ELF-1 (cell line): Measurements from ENCODE around the gene ITGA2.
"Not testable (repeated sequence)": the region's sequence is repeated elsewhere in the genome, so short reads cannot be mapped to it uniquely, and the experiment has no call there.

ENCODE experiments used
- DNase-seq: peaks from one replicate; pipeline ENCODE4 v3.0.0-alpha.2; 2016; ENCODE audit warnings: low read depth, low spot score

The ITGA2 gene

DNA sequence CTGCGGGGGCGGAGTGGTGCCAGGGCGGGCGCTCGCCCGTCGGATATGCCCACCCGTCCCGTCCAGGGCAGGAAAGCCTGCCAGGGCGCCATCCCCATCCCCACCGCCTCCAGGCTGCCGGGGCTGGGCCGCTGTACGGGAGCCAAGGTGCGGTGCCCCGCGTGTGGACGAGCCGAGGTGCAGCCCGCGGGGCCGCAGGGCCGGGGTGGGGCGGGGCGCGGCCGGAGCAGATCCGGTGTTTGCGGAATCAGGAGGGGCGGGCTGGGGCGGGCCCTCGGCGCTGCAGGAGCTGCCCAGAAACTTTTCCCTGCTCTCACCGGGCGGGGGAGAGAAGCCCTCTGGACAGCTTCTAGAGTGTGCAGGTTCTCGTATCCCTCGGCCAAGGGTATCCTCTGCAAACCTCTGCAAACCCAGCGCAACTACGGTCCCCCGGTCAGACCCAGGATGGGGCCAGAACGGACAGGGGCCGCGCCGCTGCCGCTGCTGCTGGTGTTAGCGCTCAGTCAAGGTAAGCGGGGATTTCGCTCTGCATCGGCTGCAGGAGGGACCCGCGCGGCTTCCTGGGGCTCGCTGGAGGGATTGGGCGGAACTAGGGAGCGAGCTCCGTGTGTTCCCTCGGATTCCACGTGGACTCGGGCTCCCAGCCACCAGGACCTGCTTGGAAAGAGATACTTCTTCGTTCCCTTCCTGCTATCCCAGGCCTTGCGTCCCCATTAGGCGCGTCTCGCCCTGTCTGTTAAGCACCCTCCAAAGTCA is at the start of gene ITGA2:
Gene ITGA2 (plus strand): TSS at position 328 of the 756 bp plus-strand sequence. CDS start 117 bp downstream, at position 445.
- DNase-seq: peak; percentile 50

DNA sequence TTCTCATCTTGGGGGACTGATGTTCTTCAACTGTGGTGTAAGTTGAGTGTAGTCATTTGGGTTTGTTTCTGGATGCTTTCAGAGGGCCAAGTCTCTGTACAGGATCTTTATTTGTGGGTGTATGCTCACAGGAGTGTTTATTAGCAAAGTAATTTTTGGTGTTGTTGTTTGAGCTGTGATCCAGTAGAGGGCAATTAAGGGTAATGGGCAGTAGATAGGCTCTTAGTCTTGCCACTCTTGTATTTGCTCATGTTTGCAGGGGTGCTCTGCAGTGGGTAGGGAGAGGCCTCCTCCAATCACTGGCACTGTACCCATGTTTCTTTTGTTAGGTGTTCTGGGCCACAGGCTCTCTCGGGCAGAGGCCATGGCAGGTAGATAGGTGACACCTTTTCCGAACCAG is 45.9 kb upstream of the ITGA2 start:
- DNase-seq: no peak

DNA sequence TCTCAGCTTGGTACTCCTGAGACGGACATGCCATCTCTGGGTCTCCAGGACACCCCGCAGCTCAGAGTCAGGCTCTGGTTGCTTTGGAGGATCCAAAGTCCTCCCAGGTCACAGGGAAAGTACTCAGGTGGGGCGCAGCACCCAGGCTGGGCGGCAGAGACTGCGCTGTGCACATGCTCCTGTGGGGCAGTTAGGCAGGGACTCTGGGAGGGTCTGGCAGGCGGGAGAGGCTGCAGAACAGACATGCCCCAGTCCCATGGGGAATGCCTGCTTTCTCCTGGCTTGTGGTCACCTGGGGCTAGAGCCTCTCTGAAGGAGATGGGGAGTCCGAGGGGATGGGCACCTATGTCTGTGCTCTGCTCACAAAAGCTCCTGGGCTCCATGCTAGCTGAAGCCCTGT is 45.3 kb upstream of the ITGA2 start:
- DNase-seq: no peak

DNA sequence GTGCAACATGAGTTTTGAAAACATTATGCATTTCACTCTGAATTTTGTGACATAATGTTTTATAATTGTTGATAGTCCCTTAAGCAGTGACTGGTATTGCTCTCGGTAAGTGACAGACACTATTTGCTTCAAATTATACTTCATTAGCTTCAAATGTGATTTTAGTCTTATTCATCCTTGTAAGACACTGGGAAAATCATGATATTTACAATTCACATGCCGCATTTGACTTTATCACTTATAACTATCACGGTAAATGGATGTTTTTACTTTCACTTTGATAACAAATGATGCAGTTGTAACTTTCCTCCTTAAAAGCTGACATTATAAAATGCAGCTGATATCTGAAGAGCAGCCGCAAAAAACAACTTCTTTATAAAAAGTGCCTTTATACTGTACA is 44.1 kb upstream of the ITGA2 start:
- no peak for DNase-seq

DNA sequence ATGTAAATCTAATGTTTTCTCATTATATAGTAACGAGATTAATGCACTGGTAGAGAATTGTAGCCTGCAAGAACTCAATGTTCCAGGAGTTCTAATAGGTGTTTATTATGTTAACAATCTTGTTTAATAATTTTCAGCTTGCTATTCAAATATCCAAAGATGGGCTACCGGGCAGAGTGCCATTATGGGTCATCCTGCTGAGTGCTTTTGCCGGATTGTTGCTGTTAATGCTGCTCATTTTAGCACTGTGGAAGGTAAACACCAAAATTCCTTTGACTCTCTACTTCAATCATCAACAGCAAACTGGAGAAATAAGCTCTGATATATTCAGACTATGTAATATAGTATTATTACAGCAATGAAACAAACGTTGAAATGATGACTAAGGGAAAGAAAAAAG is 41.9 kb upstream of the ITGA2 start:
- DNase-seq: no peak

DNA sequence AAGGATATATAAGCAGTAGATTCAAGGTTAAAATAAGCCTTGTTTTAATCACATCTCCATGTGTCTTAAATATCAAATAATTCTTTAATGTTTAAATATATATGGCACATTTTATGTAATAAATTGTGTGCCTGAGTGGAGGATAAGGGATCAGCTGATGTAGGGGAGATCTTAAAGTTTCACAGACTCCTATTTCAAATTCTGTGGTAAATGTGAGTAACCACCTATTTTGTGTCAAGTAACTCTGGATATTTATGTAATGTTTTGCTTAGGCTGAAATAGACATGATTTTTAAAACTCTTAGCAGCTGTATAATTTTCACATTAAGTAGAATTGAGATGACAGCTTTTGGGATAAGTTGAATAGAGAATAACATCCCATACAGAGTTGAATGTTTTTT is 41.3 kb upstream of the ITGA2 start:
- DNase-seq: no peak

DNA sequence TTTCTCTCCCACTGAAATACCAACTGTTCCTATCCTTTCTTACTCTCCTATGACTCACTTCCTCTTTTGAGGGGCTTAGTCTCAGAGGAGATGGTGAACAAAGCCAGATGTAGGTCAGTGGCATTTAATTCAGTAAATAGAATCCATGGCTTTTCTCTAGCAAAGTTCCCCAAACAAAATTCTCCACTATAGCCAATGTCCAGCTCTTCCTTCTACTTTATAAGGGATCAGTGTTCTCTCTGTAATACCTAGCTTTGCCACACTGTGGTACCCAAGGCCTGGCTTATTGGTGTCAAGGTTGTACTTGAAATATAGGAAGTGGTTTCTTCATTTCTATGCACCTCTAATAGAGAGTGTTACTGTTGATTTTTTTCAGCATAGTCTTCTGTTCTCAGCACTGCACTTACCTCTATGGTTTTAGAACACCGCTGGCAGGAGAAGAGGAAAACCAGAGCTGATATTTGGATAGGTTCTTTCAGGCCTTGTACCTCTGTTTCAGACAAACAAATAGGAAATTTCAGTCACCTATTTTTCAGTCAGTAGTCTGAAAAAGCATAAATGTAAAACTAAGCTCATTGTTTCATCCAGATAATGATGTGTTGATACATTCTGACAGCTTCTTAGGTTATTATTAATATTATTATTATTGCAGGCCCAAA is 40.6 kb upstream of the ITGA2 start:
- peak; percentile 14 for DNase-seq

DNA sequence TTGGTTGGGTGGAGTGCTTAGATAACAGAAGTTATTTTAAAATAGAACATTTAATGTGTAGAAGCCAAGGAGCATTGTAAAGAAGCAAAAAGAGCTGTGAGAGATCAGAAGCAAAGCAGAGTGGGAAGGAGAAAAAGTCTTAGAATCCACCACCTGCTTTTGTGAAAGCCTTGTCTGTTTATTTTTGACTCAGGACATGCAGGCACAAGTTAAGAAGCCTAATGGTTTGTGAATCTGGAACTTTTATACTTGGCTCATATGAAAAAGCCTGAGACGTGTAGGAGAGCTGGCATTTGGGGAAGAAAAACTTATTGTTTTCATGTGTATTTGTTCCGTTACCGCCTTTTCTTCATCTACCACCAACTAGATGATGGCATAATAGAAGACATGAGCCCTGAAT is 38.5 kb upstream of the ITGA2 start:
- no peak for DNase-seq

DNA sequence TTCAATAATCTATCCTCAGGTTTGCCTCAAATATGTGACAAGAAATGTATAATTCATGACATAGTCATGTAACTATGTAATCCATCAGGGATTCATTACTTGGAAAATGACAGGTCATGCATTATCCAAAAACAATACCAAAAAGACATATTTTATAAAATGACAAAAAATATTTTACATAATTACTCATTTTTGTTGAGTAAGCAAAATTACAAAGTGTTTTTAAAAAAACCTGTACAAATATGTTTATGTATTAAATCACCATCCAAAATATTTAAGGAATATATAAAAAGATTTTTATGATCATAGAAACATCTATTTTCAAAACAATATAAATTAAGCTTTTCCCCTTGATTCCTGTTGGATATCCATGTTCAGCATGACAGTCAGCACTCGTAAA is 36.7 kb upstream of the ITGA2 start:
- no peak for DNase-seq

DNA sequence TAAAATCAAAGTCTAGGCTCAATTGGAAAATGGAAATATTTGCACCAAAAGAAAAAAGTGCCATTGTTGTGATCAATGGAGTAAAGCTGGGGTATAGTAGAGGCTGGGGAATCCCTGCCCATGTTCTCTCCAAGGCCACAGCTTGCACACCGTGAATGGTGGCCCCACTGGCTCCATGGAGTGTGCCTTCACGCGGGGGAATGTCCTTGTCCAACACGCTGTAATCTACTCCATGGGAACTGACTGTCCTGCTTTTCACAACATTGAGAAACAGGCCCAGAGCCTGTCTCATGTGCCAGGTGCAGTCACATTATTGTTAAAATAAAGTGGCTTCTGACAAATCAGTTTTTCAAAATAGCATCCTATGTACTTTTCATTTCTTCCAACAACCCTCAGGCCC is 33.1 kb upstream of the ITGA2 start:
- no peak for DNase-seq

DNA sequence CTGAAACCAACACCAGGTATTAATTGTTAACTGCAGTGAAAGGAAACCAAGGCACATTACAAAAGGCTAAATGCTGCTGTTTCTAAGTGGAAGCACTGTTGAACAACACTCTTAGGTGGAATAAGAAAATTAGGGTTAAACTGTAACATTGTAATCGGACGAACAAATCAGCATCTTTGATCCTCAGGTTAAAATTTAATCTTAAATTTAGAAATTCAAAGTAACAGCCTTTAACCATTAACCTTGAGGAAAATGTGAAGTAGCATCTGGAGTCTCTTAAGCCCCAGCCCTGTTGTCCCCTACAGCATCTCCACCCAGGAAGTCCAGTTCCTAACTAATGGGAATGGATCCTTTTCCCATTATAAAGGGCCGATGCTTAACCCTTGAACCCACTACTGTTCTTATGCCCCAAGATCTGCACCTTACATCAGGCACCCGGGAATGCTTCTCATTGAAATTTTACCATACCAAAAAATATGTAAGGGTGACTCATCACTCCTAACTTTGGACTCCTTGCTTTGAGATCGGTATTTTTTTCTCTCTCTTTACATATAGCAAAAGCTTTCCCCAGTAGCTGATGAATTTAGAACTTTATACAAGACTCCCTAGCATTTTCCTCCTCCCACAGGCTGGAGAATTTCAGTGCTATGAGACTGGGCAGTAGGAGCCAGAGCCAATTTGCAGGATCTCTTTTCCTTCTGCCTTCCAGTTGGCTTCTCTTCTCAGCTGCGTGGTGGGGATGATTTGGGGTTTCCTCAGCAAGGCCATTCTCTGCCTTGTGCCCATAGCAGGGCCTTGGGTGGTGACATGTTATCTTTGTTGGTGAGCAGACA is 32.0 kb upstream of the ITGA2 start:
- no peak for DNase-seq

DNA sequence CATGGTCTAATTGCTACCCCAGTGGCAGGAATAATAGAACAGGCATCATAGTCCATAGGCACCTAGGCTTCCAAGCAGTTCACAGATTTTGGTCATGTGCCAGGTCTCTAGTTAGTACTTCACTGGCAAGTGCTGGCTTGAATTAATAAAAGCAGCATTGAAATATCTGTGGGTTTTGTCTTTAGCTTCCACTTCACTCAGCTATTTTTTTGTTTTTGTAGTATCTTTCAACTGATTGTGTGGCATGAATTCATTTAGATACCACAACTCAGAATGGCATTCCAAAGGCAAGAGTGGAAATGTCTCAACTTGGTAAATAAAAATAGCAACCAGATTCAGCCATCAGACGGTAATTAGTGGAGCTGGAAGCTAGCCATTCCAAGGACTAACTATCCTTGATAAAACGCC is 27.9 kb upstream of the ITGA2 start:
- DNase-seq: no peak

DNA sequence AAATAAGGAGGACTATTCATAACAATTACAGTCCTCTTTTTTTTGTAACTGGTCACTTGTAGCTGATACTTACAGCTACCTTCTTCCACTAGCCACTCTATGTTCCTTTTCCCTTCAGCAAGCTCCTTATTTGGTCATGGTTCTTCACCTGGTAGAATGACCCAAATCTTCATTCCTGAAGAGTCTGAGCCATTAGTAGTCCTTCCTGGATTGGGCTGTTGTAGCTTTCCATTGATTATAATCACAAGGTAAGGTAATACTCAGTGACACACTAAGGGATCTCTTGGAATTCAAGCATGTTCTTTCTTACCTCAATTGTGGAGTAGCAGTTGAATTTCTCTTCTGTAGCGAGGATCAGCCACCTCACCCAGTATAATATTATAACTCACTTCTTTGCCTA is 25.5 kb upstream of the ITGA2 start:
- DNase-seq: no peak

DNA sequence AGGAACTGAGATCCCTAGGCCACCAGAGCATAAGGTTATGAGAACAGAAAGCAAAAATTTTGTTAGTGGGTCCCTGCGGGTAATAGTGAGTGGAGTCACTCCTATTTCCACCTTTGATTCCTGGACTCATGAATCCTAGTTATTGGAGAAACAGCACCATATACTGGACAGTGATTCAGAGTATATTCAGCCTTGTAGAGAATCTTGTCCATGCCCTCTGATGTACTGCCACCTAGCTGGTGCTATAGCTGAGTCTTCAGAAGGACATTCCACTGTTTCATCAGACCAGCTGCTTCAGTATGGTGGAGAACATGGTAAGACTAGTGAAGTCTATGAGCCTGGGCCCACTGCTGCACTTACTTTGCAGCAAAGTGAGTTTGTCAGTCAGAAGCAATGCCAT is 25.0 kb upstream of the ITGA2 start:
- no peak for DNase-seq

DNA sequence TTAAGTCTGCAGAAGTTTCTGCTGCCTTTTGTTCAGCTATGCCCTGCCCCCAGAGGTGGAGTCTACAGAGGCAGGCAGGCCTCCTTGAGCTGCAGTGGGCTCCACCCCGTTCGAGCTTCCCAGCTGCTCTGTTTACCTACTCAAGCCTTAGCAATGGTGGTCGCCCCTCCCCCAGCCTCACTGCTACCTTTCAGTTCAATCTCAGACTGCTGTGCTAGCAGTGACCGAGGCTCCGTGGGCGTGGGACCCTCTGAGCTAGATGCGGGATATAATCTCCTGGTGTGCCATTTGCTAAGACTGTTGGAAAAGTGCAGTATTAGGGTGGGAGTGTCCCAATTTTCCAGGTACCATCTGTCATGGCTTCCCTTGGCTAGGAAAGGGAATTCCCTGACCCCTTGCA is 13.0 kb upstream of the ITGA2 start:
- DNase-seq: not testable (repeated sequence)

DNA sequence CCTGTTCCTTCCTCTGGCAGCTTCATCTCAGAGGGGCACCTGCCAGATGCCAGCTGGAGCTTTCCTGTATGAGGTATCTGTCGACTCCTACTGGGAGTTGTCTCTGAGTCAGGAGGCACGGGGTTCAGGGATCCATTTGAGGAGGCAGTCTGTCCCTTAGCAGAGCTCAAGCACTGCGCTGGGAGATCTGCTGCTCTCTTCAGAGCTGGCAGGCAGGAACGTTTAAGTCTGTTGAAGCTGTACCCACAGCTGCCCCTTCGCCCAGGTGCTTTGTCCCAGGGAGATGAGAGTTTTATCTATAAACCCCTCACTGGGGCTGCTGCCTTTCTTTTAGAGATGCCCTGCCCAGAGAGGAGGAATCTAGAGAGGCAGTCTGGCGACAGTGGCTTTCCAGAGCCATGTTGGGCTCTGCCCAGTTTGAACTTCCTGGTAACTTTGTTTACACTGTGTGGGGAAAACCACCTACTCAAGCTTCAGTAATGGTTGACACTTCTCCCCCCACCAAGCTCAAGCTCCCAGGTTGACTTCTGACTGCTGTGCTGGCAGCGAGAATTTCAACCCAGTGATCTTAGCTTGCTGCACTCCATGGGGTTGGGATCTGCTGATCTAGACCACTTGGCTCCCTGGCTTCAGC is 11.8 kb upstream of the ITGA2 start:
- no peak for DNase-seq

DNA sequence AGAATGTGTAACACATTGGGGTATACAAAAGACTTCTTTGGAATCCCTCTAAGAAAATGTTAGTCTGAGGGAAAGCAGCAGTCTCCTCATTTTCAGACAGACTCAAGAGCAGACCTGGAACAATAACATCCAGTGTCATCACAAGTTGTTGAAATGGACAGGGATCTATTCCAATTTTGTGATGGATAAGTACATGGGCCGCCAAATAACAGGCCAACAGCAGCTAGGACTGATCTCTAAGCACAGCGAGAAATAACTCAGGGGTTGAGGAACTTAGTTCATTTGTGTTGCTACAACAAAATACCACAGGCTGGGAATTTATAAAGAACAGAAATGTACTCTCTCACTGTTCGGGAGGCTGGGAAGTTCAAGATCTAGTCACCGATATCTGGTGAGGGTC is 7.6 kb upstream of the ITGA2 start:
- no peak for DNase-seq

DNA sequence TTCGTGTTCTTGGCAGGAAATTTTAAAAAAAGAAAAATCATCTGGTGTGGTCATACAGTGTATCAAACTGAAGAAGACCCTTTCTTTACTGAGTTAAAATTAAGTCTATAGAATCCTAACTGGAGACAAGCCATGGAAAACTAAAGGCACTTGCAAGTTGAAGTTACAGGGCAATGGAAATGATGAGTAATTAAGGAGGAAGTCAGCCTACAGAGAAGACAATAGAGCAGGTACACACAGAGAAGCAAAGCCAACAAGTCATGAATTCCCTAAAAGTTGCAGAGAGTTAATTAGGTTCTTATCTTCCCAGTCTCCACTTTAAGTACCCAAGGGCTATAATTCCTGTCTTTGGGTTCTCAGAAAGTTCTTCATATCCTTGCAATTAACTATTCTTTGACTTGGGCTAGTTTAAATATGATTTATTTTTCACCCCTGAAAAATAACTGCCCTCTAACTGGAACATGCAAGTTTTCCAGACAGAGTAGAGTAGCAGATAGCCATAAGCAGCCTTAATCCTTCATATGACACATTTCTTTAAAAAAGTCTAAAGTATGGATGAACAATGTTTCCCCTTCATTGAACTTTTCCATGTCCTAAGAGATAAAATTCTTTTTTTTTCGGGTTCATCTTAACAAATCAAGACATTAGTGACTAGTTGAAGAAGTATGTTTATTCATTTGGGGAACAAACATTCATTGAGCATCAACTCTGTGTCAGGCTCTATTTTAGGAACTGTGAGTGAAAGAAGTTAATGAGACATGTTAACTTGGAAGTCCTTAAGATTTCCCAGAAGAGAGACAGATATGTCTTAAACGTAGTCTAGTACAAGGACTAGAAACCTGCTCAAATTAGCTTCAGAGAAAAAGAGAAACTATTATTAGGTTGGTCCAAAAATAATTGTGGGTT is 5.2 kb upstream of the ITGA2 start:
- no peak for DNase-seq

DNA sequence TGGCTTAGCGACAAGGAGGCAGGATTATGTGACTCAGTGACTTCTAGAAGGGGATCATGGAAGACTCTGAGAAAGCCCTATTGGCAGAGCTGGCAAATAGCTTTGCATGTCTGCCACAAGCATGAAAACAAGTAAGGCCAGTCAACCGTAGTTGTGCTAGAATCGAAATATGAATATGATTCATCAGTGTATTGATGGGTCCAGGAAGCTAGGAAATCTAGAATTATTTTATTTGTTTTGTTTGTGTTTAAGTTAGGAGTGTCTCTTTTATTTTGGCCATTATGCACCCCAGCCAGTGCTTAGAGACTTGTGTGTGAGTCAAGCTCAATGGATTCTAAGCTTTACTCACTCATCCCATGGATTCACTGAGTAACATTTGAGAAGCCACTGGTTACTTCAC is 3.8 kb upstream of the ITGA2 start:
- DNase-seq: no peak

DNA sequence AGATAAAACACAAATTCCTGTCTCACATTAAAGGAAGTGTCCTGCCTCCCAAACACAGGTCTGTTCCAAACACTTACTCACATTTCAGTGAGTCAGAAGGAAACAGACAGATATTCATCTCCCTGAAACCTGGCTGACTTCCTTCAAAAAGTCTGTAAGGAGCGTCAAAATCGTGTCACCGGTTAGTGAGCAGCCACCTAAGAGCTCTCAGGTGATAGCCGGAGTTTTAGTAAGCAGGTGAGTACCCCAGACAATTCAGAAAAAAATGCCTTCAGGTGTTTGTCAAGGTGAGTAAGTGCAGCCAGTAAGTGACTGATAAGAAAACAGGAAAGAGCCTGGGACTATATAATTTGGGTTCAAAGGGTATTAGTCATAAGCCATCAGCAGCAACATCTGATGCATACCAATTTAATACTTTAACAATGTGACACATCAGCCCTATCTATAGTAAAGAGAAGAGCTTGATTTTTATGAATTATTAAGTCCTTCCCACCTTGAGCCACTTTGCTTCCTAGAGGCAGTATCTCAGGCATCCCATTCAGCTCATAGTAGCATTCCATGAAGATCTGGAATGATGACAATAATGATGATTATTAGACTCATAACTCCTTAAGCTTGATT is 1.3 kb upstream of the ITGA2 start:
- peak; percentile 6 for DNase-seq
